Measurements from ENCODE around the gene ANO8. TPM values are rescaled to one million over a fixed set of nuclear protein-coding genes. Genes with fewer than 3 reads are reported as not detected.

ANO8 gene
- total RNA-seq, 4 donors from 2014 or later, result 6.7 to 73.0 (median 10.3) TPM

DNA sequence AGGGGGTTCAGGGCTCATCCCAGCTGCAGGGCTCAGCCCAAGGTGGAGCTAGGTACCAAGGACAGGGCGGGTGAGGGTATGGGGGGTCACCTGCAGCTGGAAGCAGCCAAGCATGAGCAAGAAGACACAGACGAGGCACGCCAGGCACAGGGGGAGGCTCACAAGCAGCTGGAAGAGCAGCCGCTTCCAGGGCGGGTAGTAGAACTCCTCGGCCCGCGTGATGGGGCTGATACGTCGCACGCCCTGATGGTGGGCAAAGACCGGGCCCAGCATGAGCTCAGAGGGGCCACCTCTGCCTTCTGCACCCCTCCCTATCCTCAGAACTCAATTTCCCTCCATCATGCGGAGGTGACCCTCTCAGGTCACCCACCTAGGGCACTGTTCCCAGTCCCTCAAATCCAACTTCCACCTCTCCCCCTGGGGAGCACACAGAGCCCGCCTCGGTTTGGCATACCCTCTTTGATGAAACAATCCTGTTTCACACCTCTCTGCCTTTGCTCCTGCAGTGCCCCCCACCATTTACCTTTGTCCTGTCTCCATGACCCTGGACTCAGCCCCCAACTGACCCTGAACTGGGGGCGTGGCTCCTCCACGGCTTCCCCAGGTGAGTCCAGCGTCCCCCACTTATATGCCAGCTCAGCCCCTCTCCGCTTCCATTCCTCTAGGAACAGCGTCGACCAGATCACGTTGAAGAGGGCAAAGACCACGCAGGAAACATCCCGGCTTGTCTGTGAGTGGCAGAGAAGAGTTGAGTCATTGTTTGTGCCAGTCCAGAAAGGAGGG is 4.2 kb downstream of the ANO8 start:
- DNase-seq, result no peak
- no peaks in the 10 kb centered on the region for H3K9me3 ChIP-seq
- in situ Hi-C loops (cut with MboI; ENCODE audit: low pct_ligation_motif_present in 1 of 4, low pct_unique_long_range_greater_than_20kb in 1 of 4, low sequenced_read_pairs in 3 of 4), result no loop called here
- intact Hi-C loops (cut with DNase I; ENCODE audit: low total_unique reads), result no loop called here
- H3K36me3 ChIP-seq, result no peaks in the 10 kb centered on the region
- peaks cover 24 to 44% (median 36%) of the 10 kb centered on the region in 4 donors for H3K4me1 ChIP-seq
- TF ChIP-seq EP300 (IDR thresholded peaks at IDR 0.05; ENCODE audit: low read depth), result no peak
- TF ChIP-seq POLR2A (IDR thresholded peaks at IDR 0.05), result no peak
- TF ChIP-seq POLR2AphosphoS5 (IDR thresholded peaks at IDR 0.05), result no peak
- no peak for TF ChIP-seq CTCF (IDR thresholded peaks at IDR 0.05)
- H3K4me3 ChIP-seq, result no peak overlapping the region
- no peak overlapping the region for H3K27ac ChIP-seq
- peaks cover 21% of the 10 kb centered on the region for H3K27me3 ChIP-seq
- 81 to 90% methylated on average over 4 to 24 of the region's 24 CpGs for WGBS, 2 donors (ENCODE audit: low coverage in 1 of 2)

GRCh38 chr19:17329366-17330261 is 5.0 kb downstream of the ANO8 start:
- no peaks in the 10 kb centered on the region for H3K9me3 ChIP-seq
- intact Hi-C loops (cut with DNase I; ENCODE audit: low total_unique reads) (no loop called here), in situ Hi-C loops (cut with MboI; ENCODE audit: low pct_ligation_motif_present in 1 of 4, low pct_unique_long_range_greater_than_20kb in 1 of 4, low sequenced_read_pairs in 3 of 4) (no loop called here)
- peaks cover 19 to 38% (median 31%) of the 10 kb centered on the region in 4 donors for H3K4me1 ChIP-seq
- WGBS, 2 donors (ENCODE audit: low coverage in 1 of 2), result 58 to 66% methylated on average over 16 to 49 of the region's 51 CpGs
- DNase-seq, result no peak
- no peak for TF ChIP-seq CTCF (IDR thresholded peaks at IDR 0.05)
- no peak for TF ChIP-seq POLR2A (IDR thresholded peaks at IDR 0.05)
- TF ChIP-seq EP300 (IDR thresholded peaks at IDR 0.05; ENCODE audit: low read depth), result no peak
- TF ChIP-seq POLR2AphosphoS5 (IDR thresholded peaks at IDR 0.05), result no peak
- H3K4me3 ChIP-seq, result peak overlapping the region in 2 of 4 donors; percentile 49 to 54
- peaks cover 21% of the 10 kb centered on the region for H3K27me3 ChIP-seq
- H3K36me3 ChIP-seq, result no peaks in the 10 kb centered on the region
- no peak overlapping the region for H3K27ac ChIP-seq

DNA sequence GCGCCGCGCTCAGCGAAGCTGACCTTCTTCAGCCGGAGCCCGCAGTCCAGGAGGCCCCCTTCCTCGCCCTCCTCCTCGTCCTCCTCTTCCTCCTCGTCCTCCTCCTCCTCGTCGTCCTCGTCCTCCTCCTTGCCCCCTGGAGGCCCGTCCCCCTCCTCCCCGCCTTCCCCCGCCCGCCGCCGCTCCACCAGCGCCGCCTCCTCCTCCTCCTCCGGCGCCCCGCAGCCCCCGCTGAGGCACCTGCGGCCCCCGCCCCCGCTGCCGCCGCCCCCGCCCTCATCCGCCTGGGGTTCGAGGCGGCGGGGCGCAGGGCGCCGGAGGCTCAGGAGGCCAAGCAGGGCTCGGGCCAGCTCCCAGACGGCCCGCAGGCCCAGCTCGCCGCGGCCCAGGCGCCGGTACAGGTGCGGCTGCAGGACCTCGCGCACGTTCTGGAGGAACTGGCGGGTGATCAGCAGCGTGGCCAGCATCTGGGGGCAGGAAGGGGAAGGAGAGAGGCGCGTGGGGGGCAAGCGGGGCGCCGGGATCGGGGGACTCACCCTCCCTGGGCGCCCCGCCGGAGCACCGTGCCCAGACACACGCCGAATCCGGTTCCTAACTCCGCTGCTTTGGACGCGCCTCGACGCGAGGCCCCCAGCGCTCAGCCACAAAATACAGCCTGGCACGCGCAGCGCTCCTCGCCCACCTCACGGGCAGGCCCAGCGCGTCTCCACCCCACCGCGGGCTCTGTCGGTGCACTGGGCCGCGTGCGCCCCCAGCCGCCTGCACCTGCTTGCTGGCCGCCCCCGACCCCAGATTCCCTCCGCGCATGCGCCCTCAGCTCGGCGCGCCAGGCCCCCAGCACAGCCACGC is 5.9 kb downstream of the ANO8 start:
- peak overlapping the region; percentile 72 to 84 (median 78) for H3K27ac ChIP-seq
- peaks cover 15 to 32% (median 25%) of the 10 kb centered on the region in 4 donors for H3K4me1 ChIP-seq
- in situ Hi-C loops (cut with MboI; ENCODE audit: low pct_ligation_motif_present in 1 of 4, low pct_unique_long_range_greater_than_20kb in 1 of 4, low sequenced_read_pairs in 3 of 4), result no loop called here
- no peaks in the 10 kb centered on the region for H3K9me3 ChIP-seq
- intact Hi-C loops (cut with DNase I; ENCODE audit: low total_unique reads), result no loop called here
- WGBS, 2 donors (ENCODE audit: low coverage in 1 of 2), result 17% methylated on average over 47 of the region's 94 CpGs; no CpG with 5 or more reads in 1 of the 2 donors
- no peak for DNase-seq
- H3K36me3 ChIP-seq, result no peaks in the 10 kb centered on the region
- TF ChIP-seq POLR2AphosphoS5 (IDR thresholded peaks at IDR 0.05), result no peak
- no peak for TF ChIP-seq CTCF (IDR thresholded peaks at IDR 0.05)
- TF ChIP-seq POLR2A (IDR thresholded peaks at IDR 0.05), result no peak
- TF ChIP-seq EP300 (IDR thresholded peaks at IDR 0.05; ENCODE audit: low read depth), result no peak
- peak overlapping the region; percentile 29 to 54 (median 40) for H3K4me3 ChIP-seq
- peaks cover 21% of the 10 kb centered on the region for H3K27me3 ChIP-seq

All from transverse colon (tissue), 4 donors.